Hematopoietic multipotent progenitor cell treated with erythropoietin and hydrocortisone succinate and interleukin-3 and kit ligand, for 17 days (in vitro differentiated cells): ENCODE results near the gene RILPL2.
"Not testable (repeated sequence)": the region's sequence is repeated elsewhere in the genome, so short reads cannot be mapped to it uniquely, and the experiment has no call there.

Experiments
- DNase-seq: peaks from one replicate; pipeline ENCODE4 v3.0.0-alpha.2; 2015; ENCODE audit warnings: low spot score

Gene RILPL2

GRCh38 chr12:123449856-123450255 lies 13.4 kb upstream of the RILPL2 start:
- DNase-seq = no peak

- DNase-seq = no peak
Measured at GRCh38 chr12:123449249-123449733, 12.8 kb upstream of the RILPL2 start.

- DNase-seq = no peak
Measured at GRCh38 chr12:123446333-123446713, 9.8 kb upstream of the RILPL2 start.

DNA sequence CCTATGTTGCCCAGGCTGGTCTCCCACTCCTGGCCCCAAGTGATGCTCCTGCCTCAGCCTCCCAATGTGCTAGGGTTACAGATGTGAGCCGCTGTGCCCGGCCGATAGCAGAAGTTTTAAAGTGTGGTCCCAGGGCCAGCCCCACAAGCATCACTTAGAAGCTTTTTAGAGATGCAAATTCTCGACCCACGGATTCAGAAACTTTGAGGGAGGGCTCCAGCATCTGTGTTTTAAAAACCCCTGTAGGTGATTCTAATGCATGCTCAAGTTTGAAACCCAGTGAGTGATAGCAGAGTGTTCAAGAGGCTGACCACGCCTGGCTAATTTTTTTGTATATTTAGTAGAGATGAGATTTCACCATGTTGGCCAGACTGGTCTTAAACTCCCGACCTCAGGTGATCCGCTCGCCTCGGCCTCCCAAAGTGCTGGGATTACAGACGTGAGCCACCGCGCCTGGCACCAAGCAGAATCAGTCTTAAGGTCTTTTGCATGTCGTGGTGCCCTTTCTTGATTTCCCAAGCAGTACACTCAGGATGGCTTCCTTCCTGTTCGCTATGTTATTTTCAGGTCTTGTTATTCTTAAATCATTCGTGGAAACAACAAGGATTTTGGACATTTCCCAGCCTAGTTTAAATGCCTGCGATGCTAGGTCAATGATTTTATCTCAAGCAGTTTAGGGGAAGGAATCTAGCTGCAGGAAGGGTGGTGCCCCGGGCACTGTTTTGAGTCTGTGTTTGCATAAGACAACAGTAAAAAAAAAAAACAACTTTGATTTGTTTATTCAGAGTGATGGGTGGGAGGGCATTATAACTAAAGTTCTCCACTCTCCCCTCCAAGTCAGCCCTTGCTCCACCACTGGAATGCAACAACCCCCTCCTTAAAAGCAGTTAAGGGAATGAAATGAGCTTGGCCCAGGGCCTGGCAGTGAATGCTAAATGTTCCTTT lies 9.2 kb upstream of the RILPL2 start:
- DNase-seq = no peak

- DNase-seq = no peak
Measured at GRCh38 chr12:123444092-123445026, 7.9 kb upstream of the RILPL2 start.

DNA sequence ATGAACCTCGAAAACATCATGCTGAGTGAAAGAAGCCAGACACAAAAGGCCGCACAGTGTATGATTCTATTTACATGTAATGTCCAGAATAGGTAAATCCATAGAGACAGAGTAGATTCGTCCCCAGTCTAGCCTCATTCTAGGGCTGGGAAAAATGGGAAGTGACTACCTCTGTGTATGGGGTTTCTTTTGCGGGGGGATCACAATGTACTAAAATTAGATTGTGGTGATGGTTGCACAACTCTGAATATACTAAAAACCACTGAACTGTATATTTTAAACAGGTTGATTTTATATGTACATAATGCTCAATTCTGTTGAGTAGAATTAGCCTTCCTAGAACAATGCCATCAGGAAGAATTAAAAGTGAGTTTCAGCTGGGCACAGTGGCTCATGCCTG lies 6.3 kb upstream of the RILPL2 start:
- DNase-seq = no peak

GRCh38 chr12:123441523-123442164 lies 5.2 kb upstream of the RILPL2 start:
- DNase-seq = no peak

DNA sequence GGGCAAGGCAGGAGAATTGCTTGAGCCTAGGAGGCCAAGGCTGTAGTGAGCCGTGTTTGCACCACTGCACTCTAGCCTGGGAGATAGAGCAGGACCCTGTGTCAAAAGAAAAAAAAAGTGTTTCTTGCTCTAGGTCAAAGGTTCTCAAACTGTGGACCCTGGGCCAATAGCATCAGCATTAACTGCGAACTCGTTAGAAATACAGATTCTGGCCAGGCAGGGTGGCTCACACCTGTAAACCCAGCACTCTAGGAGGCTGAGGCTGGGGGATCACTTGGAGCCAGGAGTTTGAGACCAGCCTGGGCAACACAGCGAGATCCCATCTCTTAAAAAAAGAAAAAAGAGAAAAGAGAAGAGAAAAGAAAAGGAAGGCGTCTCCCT lies 858 bp downstream of the RILPL2 start:
- DNase-seq = no peak

DNA sequence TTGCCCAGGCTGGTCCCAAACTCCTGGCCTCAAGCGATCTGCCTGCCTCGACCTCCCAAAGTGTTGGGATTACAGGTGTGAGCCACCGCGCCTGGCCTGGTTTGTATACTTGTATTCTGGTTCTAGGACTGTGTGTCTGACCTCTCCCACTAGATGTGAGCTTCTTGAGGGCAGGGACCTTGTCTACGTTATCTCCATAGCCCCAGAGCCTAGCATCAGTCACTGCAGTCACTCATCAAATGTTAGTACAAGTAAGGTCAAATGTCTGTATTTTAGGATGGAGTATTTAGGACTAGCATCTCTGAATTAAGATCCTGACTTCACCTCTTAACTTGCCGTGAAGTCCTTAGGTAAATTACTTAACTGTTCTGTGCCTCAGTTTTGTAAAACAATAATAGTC lies 2.9 kb downstream of the RILPL2 start:
- DNase-seq = no peak

- DNase-seq = not testable (repeated sequence)
Measured at GRCh38 chr12:123431951-123432817, 4.3 kb downstream of the RILPL2 start.

DNA sequence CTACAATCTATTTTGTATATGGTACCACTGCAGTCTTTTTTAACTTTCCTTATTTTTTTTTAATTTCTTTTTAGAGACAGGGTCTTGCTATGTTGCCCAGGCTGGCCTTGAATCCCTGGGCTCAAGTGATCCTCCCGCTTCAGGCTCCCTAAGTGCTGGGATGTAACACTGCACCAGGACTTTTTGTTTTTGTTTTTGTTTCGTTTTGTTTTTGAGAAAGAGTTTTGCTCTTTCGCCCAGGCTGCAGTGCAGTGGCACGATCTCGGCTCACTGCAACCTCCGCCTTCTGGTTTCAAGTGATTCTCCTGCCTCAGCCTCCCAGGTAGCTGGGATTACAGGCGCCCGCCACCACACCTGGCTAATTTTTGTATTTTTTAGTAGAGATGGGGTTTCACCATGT lies 7.4 kb downstream of the RILPL2 start:
- DNase-seq = not testable (repeated sequence)

GRCh38 chr12:123428591-123428990 lies 7.9 kb downstream of the RILPL2 start:
- no peak for DNase-seq

- DNase-seq = no peak
Measured at GRCh38 chr12:123427036-123427769, 9.3 kb downstream of the RILPL2 start.

- no peak for DNase-seq
Measured at GRCh38 chr12:123421314-123421713, 15.2 kb downstream of the RILPL2 start.

DNA sequence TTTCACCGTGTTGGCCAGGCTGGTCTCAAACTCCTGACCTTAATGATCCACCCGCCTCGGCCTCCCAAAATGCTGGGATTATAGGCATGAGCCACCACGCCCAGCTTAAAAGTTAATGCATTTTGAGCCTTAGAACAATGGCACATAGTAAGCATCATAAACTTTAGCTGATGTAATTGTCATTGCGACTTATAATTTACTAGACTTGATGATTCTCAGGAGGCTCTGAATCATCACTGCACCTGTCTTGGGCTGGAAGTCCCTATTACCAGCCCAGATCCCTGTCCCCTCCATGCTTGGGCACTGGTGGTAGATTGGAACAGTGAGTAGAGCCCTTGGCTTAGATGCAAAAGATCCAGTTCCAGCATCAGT lies 26.5 kb downstream of the RILPL2 start:
- DNase-seq = no peak

GRCh38 chr12:123409284-123410040 lies 27.0 kb downstream of the RILPL2 start:
- DNase-seq = not testable (repeated sequence)

- not testable (repeated sequence) for DNase-seq
Measured at GRCh38 chr12:123408619-123409018, 27.9 kb downstream of the RILPL2 start.

DNA sequence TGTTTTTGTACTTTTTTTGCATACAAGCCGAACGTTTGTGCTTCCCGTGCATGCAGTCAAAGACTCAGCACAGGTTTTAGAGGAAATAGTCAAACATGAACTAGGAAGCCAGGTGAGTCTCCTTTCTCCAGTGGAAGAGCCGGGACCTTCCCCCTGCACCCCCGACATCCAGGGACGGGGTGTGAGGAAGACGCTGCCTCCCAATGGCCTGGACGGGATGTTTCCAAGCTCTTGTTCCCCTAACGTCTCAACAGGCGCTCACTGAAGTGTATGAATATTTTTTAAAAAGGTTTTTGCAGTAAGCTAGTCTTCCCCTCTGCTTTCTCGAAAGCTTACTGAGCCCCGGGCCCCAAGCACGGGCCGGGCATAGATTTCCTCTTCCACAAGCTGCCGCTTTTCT lies 28.6 kb downstream of the RILPL2 start:
- DNase-seq = not testable (repeated sequence)

DNA sequence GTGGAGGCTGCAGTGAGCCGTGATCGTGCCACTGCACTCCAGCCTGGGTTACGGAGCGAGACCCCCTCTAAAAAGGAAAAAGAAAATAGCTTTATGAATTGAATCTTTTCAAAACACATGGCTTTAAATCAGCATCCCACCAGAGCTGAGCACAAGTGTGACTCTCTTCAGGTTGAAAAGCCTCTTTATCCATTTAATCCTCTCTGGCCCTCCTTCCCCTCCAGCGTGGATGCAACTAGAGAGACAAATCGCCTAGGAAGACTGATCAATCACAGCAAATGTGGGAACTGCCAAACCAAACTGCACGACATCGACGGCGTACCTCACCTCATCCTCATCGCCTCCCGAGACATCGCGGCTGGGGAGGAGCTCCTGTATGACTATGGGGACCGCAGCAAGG lies 29.2 kb downstream of the RILPL2 start:
- not testable (repeated sequence) for DNase-seq

- DNase-seq = no peak
Measured at GRCh38 chr12:123404581-123404980, 31.9 kb downstream of the RILPL2 start.
